HL-60 (cell line): ENCODE measurements around the gene KCNQ1.

ENCODE experiments used
- CTCF ChIP-seq: IDR thresholded peaks from one replicate; pipeline ENCODE4 v1.5.1; 2011; ENCODE audit warnings: low read length, control low read depth, inconsistent platforms; ENCODE audit not compliant: insufficient read depth
- GABPA ChIP-seq: IDR thresholded peaks from 2 replicates; pipeline ENCODE4 v1.6.1; 2012; ENCODE audit warnings: low read depth
- POLR2AphosphoS5 ChIP-seq: IDR thresholded peaks from 2 replicates; pipeline ENCODE4 v1.6.1; 2012; ENCODE audit warnings: low read depth
- REST ChIP-seq: IDR thresholded peaks from 2 replicates; pipeline ENCODE4 v1.6.1; 2012; ENCODE audit warnings: low read depth; ENCODE audit not compliant: insufficient replicate concordance
- SPI1 ChIP-seq: IDR thresholded peaks from 2 replicates; pipeline ENCODE4 v1.6.1; 2012; ENCODE audit warnings: low read depth, mild to moderate bottlenecking, borderline replicate concordance

- TF ChIP-seq CTCF, result no peak
- no peak for TF ChIP-seq POLR2AphosphoS5
- TF ChIP-seq GABPA, result no peak
- TF ChIP-seq REST, result no peak
- TF ChIP-seq SPI1, result no peak
Observed at GRCh38 chr11:2587132-2587930, 142.5 kb downstream of the KCNQ1 start.
